Liver (tissue), 2 donors: Measurements from ENCODE around the gene ADCK1.

Source experiments
- HNF4A ChIP-seq, 2 donors: conservative IDR thresholded peaks; 2 replicates each; pipeline ENCODE4 v1.6.1; 2016; ENCODE audit warnings: antibody characterized with exemption in 2 of 2, mild to moderate bottlenecking in 2 of 2
- HNF4G ChIP-seq: IDR thresholded peaks from 2 replicates; pipeline ENCODE4 v1.6.1; 2016; ENCODE audit warnings: antibody characterized with exemption
- donor health status: healthy.

DNA sequence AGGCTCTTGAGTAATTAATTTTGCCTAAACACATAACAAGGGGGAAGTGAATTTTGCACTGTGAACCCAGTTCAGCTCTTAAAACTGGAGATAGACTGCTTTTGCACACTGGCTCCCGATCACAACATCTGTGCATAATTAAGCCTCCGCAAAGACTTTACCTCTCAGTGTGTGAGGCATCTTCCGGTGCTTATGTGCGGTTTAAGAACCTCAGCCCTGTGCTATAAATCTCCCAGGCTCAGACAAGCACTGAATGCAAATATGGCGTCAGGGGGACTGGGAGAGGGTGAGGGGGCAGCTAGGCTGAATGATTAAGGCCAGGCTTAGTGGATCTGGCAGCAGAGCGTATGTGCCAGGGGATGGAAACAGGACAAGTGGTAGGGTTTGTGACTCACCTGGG lies 103.3 kb downstream of the ADCK1 start:
- TF ChIP-seq HNF4G (no peak), HNF4A (conservative IDR thresholded peaks at IDR 0.05) (no peak)
